ENCODE results near the gene TMEM221.
A peak's percentile ranks its signal among the peaks of the same experiment; 100 is the strongest.

TMEM221 gene

GRCh38 chr19:17473041-17473440 lies 24.6 kb upstream of the TMEM221 start:
- no peak for DNase-seq (ENCODE audit: low read depth)

- DNase-seq (ENCODE audit: low read depth): no peak
Measured at GRCh38 chr19:17471410-17472125, 23.1 kb upstream of the TMEM221 start.

DNA sequence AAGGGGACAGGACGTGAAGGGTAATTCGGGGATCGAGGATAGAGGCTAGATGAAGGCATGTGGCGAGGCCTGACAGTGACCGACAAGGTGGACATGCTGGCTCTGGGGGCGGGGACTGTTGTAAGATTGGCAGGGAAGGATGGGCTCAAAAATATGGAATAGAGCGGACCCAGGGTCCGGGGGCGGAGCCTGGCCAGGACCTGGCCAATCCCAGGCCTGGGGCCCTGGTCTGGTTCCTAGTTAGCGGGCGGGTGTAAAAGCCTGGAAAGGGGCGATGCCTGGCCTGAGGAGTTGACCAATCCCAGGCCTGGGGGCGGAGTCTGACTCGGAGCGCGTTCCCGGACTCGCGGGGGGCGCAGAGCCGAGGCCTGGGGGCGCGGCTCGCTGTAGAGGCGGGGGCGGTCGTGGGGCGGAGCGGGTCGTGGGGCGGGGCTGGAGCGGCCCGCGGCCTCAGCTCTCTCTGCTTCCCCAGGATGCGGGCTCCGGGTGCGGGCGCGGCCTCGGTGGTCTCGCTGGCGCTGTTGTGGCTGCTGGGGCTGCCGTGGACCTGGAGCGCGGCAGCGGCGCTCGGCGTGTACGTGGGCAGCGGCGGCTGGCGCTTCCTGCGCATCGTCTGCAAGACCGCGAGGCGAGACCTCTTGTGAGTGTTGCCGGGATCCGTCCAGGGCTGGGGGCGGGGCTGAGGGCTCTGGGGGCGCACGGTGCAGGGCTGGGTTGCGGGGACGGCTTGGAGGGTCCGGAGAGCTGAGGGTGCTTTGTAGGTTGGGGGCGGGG lies 21.8 kb upstream of the TMEM221 start, which contains the start of gene SLC27A1:
SLC27A1 (plus strand) TSS at position 457 of the 774 bp plus-strand sequence; CDS start at position 474, 17 bp downstream.
- peak; percentile 81 for DNase-seq (ENCODE audit: low read depth)

DNA sequence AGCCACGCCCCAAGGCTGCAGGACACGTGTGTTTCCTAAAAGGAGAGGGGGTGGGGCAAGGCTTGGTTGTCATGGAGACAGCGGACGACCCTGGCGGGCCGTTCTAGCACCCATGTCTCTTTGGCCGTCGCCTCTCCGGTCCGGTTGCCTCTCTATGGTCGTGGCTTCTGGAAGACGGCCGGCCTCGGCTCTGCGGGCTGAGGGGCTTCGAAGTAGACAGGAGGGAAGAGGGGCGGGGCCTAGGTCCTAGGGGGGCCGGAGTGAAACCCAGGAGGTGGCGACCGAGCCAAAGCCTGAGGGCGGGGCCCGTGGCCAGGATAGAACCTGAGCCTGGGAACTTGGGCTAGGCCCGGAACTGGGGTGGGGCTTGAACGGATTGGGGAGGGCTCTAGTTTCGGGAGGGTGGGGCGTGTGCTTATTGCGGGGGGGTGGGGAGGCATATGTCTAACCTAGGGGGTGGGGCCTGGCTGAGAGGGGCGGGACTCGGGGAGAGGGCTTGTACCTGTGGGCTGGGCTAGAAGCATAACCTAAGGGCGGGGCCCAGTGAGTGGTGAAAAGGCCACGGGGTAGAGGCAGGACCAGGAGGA lies 21.1 kb upstream of the TMEM221 start:
- DNase-seq (ENCODE audit: low read depth): peak; percentile 85

- no peak for DNase-seq (ENCODE audit: low read depth)
Measured at GRCh38 chr19:17469092-17469480, 20.6 kb upstream of the TMEM221 start.

GRCh38 chr19:17468302-17469091 lies 20.0 kb upstream of the TMEM221 start:
- DNase-seq (ENCODE audit: low read depth): no peak

GRCh38 chr19:17467471-17468301 lies 19.2 kb upstream of the TMEM221 start:
- no peak for DNase-seq (ENCODE audit: low read depth)

DNA sequence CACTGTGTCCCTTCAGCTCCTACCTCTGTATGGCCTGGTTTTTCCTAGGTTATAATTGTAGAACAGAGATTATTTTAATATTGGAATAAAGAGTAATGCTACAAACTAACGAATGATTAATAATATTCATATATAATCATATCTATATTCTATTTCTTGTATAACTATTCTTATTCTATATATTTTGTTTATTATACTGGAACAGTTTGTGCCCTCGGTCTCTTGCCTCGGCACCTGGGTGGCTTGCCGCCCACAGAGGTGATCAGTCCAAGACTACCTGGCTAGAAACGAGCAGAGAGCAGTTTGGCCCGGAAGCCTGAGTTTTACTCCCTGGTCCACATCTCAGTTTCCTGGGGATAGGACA lies 18.0 kb upstream of the TMEM221 start:
- no peak for DNase-seq (ENCODE audit: low read depth)

DNA sequence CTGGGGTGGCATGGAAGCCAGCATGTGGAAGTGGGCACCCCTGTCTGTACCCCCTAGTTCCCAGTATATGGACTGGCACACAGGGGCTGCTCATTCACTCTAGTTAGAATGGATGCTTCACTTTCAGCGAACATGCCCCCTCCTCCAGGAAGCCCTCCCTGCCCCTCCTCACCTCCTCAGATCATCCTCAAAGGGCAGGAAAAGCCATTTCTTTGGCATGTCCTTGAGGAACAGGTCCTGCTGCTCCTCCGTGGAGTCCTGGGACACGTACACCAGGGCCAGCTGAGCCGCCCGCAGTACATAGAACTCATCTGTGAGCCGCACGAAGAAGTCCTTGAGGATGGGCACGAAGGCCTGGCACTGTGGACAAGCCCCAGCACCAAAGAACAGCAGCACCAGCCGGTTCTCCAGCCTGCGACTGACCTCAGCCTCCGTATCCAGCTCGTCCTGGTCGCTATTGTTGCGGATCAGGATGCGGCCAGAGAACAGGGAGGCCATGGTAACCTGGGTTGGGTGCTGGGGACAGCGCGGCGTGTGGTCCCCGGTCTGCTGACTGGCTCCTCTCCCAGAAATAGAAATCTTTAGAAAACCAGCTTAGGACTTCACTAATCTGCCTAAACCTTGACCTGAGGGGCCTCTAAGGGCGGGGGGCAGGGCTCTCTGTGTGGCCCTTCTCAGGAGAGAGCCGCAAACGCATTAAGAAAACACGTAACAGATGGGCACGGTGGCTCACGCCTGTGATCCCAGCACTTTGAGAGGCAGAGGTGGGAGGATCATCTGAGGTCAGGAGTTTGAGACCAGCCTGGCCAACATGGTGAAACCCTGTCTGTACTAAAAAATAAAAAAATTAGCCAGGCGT lies 12.1 kb upstream of the TMEM221 start, which contains the start of gene NXNL1:
NXNL1 (minus strand) TSS at position 555 of the 859 bp plus-strand sequence; CDS start at position 498, 57 bp downstream.
- no peak for DNase-seq (ENCODE audit: low read depth)

- no peak for DNase-seq (ENCODE audit: low read depth)
Measured at GRCh38 chr19:17458970-17459369, 10.5 kb upstream of the TMEM221 start.

DNA sequence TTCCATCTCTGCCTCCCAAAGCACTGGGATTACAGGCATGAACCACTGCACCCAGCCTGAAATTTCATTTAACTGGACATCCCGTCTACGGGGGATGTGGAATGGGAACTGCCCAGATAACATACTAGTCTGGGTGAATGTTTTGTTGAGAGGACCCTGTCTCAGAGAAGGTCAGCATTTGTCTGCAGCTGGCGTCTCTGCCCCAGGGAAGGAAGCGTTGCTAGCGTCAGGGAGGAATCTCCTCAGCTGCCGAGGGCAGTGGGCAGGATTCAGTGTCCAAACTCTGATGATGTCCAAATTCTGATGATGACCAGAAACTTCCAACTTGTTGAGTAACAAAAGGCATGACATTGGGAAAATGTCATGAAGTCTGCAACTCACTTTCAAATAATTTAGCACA lies 9.1 kb upstream of the TMEM221 start:
- DNase-seq (ENCODE audit: low read depth): no peak

- no peak for DNase-seq (ENCODE audit: low read depth)
Measured at GRCh38 chr19:17456127-17456526, 7.7 kb upstream of the TMEM221 start.

- DNase-seq (ENCODE audit: low read depth): no peak
Measured at GRCh38 chr19:17455308-17456123, 7.0 kb upstream of the TMEM221 start.

GRCh38 chr19:17454576-17455071 lies 6.2 kb upstream of the TMEM221 start:
- DNase-seq (ENCODE audit: low read depth): no peak

DNA sequence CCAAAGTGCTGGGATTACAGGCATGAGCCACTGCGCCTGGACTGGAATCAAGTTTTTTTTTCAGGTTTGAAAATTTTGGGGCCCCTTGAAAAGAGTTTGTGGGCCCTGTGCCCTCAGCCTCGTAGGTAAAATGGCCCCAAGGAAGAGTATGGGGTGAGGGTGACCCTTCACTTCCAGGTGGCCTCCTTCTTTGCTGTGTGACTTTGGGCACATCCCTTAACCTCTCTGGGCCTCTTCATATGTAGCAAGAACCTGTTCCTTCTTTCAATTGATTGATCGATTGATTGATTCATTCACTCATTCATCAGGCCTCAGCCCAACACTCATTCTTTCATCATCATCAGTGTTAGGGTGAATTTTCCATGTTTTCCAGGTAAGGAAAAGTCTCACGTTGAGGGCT lies 3.4 kb upstream of the TMEM221 start:
- DNase-seq (ENCODE audit: low read depth): no peak

DNA sequence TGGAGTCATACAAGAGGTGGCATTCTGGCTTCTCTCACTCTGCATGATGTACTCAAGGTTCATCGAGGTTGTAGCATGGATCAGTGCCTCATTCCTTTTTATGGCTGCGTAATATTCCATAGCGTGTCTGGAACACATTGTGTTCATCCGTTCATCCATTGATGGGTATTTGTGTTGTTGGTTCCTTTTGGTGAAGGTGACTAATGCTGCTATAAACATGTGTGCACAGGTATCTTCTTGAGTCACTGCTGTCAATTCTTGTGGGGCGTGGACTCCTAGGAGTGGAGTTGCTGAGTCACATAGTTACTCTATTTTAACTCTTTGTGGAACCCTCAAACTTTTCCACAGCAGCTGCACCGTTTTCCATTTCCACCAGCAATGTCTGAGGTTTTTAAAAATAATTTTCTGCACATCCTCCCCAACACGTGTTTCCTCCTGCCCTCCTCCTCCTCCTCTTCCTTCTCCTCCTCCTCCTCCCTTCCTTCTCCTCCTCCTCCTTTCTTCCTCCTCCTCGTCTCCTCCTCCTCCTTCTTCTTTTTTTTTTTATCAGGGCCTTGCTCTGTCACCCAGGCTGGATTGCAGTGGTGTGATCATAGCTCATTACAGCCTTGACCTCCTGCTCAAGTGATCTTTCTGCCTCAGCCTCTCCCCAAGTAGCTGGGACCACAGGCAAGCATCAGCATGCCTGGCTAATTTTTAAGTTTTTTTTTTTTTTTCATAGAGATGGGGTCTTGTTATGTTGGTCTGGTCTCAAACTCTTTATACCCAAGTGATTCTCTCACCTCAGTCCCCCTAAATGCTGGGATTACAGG lies 2.0 kb upstream of the TMEM221 start:
- DNase-seq (ENCODE audit: low read depth): no peak

GRCh38 chr19:17447704-17448130 lies 751 bp downstream of the TMEM221 start:
- DNase-seq (ENCODE audit: low read depth): no peak

GRCh38 chr19:17445526-17446165 lies 2.8 kb downstream of the TMEM221 start:
- no peak for DNase-seq (ENCODE audit: low read depth)
